ENCODE data around the gene SMARCA4. TPM values are rescaled to one million over a fixed set of nuclear protein-coding genes. Genes with fewer than 3 reads are reported as not detected.

SMARCA4 gene
- total RNA-seq, 1 donor from 2014 or later: 238 TPM

DNA sequence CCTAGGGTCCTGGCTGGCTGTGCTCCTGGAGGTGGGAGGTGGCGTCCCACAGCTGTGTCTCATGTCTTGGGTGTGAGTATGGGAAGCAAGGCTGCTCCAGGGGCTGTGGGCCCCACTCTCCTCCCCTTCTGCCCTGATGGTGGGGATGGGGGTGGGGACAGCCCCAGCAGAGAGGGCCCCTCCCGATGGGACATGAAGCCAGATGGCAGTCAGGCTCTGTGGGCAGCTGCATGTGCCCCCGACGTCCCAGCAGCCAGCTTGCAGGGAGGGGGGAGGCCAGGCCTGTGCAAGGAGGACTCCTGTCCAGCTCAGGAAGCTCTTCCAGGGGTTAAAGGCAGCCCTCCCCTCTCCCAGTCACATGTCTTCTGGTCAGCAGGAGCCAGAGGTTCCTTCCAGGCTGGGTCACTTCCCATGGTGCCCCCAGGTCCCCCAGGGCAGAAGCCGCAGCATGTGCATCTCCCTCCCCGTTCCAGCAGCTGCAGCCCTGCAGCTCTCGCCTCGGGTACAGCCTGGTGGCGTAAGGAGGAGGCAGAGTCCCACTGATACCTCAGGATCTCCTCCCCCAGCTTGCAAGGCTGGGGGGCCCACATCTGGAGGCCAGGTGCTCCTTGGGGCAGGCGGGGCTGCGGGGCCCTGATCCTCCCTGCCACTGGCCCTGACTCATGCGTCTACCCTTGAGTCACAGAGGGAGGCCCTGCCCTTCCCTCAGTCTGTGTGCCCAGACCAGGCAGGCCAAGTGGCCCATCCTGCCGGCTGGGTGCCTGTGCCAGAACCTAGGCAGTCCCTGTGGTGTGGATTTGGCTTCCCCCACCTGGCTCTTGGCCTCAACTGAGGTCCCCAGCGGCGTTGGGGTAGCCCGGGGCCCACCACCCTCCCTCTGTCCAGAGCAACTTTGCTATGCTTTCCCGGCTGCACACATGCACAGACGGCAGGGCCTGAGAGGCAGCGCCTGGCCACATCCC lies 45.4 kb upstream of the SMARCA4 start:
- TF ChIP-seq CTCF (IDR thresholded peaks at IDR 0.05; ENCODE audit: unreplicated experiment): no peak
- Mint-ChIP-seq H3K4me3 (ENCODE audit: unreplicated experiment) (no peak overlapping the region), H3K27me3 (ENCODE audit: unreplicated experiment) (peaks cover 6% of the 10 kb centered on the region), H3K4me1 (ENCODE audit: unreplicated experiment) (no peaks in the 10 kb centered on the region), H3K9me3 (ENCODE audit: unreplicated experiment) (no peaks in the 10 kb centered on the region), H3K36me3 (ENCODE audit: low read depth, unreplicated experiment) (peaks cover 12% of the 10 kb centered on the region), H3K27ac (ENCODE audit: unreplicated experiment) (no peak overlapping the region)
- no peak for DNase-seq (ENCODE audit: low spot score)

DNA sequence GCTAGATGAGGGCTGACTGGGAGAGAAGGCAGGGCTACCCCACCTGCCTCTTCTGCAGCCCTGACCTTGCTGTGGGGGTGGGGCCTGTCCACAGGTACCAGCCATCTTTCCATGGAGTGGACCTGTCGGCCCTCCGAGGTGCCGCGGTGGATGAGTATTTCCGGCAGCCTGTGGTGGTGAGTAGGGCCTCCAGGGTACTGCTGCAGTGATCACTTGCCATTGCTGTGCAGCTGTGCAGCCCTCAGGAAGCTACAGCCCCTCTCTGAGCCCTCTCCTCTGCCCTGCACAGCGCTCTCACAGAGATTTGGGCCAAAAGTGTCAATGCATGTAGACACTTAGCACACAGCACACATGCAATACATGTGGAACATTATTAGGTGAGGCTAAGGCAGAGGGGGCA lies 44.2 kb upstream of the SMARCA4 start:
- Mint-ChIP-seq H3K27ac (ENCODE audit: unreplicated experiment) (no peak overlapping the region), H3K9me3 (ENCODE audit: unreplicated experiment) (no peaks in the 10 kb centered on the region), H3K4me1 (ENCODE audit: unreplicated experiment) (no peaks in the 10 kb centered on the region), H3K4me3 (ENCODE audit: unreplicated experiment) (no peak overlapping the region), H3K36me3 (ENCODE audit: low read depth, unreplicated experiment) (peaks cover 17% of the 10 kb centered on the region), H3K27me3 (ENCODE audit: unreplicated experiment) (peaks cover 7% of the 10 kb centered on the region)
- no peak for TF ChIP-seq CTCF (IDR thresholded peaks at IDR 0.05; ENCODE audit: unreplicated experiment)
- no peak for DNase-seq (ENCODE audit: low spot score)

DNA sequence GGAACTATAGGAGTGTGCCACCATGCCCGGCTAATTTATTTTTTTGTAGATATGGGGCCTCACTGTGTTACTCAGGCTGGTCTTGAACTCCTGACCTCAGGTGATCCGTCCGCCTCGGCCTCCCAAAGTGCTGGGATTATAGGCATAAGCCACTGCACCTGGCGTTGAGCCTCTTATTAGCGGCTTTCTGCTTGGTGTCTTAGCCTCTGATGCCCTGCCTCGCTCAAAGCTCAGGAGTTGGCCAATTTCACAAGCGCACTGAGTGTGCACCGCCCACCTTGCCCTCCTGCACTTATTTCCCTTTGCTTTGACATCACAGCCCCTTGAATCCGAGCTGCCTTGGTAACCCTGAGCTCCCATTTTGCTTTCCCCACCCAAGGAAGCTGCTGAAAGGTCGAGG lies 42.5 kb upstream of the SMARCA4 start:
- no peak for DNase-seq (ENCODE audit: low spot score)
- Mint-ChIP-seq H3K36me3 (ENCODE audit: low read depth, unreplicated experiment) (peaks cover 16% of the 10 kb centered on the region), H3K4me1 (ENCODE audit: unreplicated experiment) (no peaks in the 10 kb centered on the region), H3K27me3 (ENCODE audit: unreplicated experiment) (peaks cover 3% of the 10 kb centered on the region), H3K9me3 (ENCODE audit: unreplicated experiment) (no peaks in the 10 kb centered on the region), H3K27ac (ENCODE audit: unreplicated experiment) (no peak overlapping the region), H3K4me3 (ENCODE audit: unreplicated experiment) (no peak overlapping the region)
- no peak for TF ChIP-seq CTCF (IDR thresholded peaks at IDR 0.05; ENCODE audit: unreplicated experiment)

- DNase-seq (ENCODE audit: low spot score): no peak
- Mint-ChIP-seq H3K9me3 (ENCODE audit: unreplicated experiment) (no peaks in the 10 kb centered on the region), H3K4me1 (ENCODE audit: unreplicated experiment) (no peaks in the 10 kb centered on the region), H3K4me3 (ENCODE audit: unreplicated experiment) (no peak overlapping the region), H3K27ac (ENCODE audit: unreplicated experiment) (no peak overlapping the region), H3K27me3 (ENCODE audit: unreplicated experiment) (peaks cover 3% of the 10 kb centered on the region), H3K36me3 (ENCODE audit: low read depth, unreplicated experiment) (peaks cover 16% of the 10 kb centered on the region)
- TF ChIP-seq CTCF (IDR thresholded peaks at IDR 0.05; ENCODE audit: unreplicated experiment): no peak
These were observed 41.2 kb upstream of the SMARCA4 start for GRCh38 chr19:10919352-10920287.
